CD4-positive, alpha-beta T cell (primary cell): ENCODE measurements around the gene DAPK2. TPM values are rescaled to one million over a fixed set of nuclear protein-coding genes. Genes with fewer than 3 reads are reported as not detected.

Source experiments
- ATAC-seq: fragments of 200-7000 bp; cut with Tn5 transposase; one replicate; pipeline ENCODE4 v1.10.0; 2022; ENCODE audit warnings: mild to moderate bottlenecking; ENCODE audit not compliant: poor library complexity
- CTCF ChIA-PET: fragments of 350-600 bp; sonication (Branson Sonifier 250); formaldehyde crosslinking; loops from one replicate; lab custom pipeline; 2021; ENCODE audit warnings: antibody characterized with exemption, inconsistent platforms; lab: Charles Lee
- POLR2A ChIA-PET: fragments of 350-600 bp; sonication (Branson Sonifier 250); formaldehyde crosslinking; loops from one replicate; lab custom pipeline; 2021; ENCODE audit warnings: antibody characterized with exemption, inconsistent platforms; lab: Charles Lee
- DNase-seq, 14 experiments: peaks; one replicate each; pipeline ENCODE4 v3.0.0-alpha.2; 2013 to 2020; ENCODE audit warnings: mixed read lengths in 2 of 14
- H3K27ac ChIP-seq, 2 donors: one replicate each; pipeline versions ENCODE4 v1.5.1 to v1.7.0; 2013; ENCODE audit warnings: low read length in 2 of 2, low read depth in 1 of 2, mild to moderate bottlenecking in 1 of 2
- H3K27me3 ChIP-seq, 2 experiments: 1 replicate in 1 of 2; 2 replicates in 1 of 2; pipeline versions ENCODE4 v1.6.1 to v1.7.0; 2013; ENCODE audit warnings: low read length in 2 of 2, control low read depth in 1 of 2, mild to moderate bottlenecking in 1 of 2, moderate library complexity in 1 of 2; ENCODE audit not compliant: insufficient read depth in 2 of 2, control insufficient read depth in 1 of 2
- H3K36me3 ChIP-seq: one replicate; pipeline ENCODE4 v1.6.1; 2013; ENCODE audit warnings: low read length, control low read depth; ENCODE audit not compliant: insufficient read depth
- H3K4me1 ChIP-seq: one replicate; pipeline ENCODE4 v1.6.1; 2013; ENCODE audit warnings: low read length, control low read depth; ENCODE audit not compliant: insufficient read depth
- H3K4me3 ChIP-seq: one replicate; pipeline ENCODE4 v1.5.1; 2013; ENCODE audit warnings: mild to moderate bottlenecking, low read length, moderate library complexity
- H3K9me3 ChIP-seq, 2 experiments: 1 replicate in 1 of 2; 2 replicates in 1 of 2; pipeline versions ENCODE4 v1.6.1 to v1.7.0; 2013; ENCODE audit warnings: low read length in 2 of 2, mild to moderate bottlenecking in 2 of 2, control low read depth in 1 of 2, moderate library complexity in 1 of 2; ENCODE audit not compliant: control insufficient read depth in 1 of 2, insufficient read depth in 1 of 2
- H3K27ac Mint-ChIP-seq: one replicate; pipeline ENCODE4 v1.8.0; 2020; ENCODE audit warnings: mixed read lengths
- H3K27me3 Mint-ChIP-seq: one replicate; pipeline ENCODE4 v1.8.0; 2021; ENCODE audit warnings: mixed read lengths
- H3K36me3 Mint-ChIP-seq: one replicate; pipeline ENCODE4 v1.8.0; 2021; ENCODE audit warnings: low read depth, mixed read lengths
- H3K4me1 Mint-ChIP-seq: one replicate; pipeline ENCODE4 v1.8.0; 2021; ENCODE audit warnings: low read depth, mixed read lengths
- H3K4me3 Mint-ChIP-seq: one replicate; pipeline ENCODE4 v1.8.0; 2020; ENCODE audit warnings: mild to moderate bottlenecking, mixed read lengths
- H3K9me3 Mint-ChIP-seq: one replicate; pipeline ENCODE4 v1.8.0; 2020; ENCODE audit warnings: mixed read lengths
- CTCF ChIP-seq: fragments of 200-600 bp; IDR thresholded peaks from one replicate; pipeline ENCODE4 v1.8.0; 2022; ENCODE audit warnings: antibody characterized with exemption, mild to moderate bottlenecking
- intact Hi-C, 2 experiments: fragments of 100-400 bp; cut with DNase I in 1 of 2; cut with micrococcal nuclease in 1 of 2; formaldehyde crosslinking; loops; one replicate each; pipeline versions ENCODE4 v1.15.1 to v1.9.0; 2023 to 2025; cut with DNase I, micrococcal nuclease
- total RNA-seq, 174 experiments: library from RNA in 2 of 174; stranded (reverse) in 2 of 174; gene quantifications; one replicate each; pipeline ENCODE4 v1.2.3 and lab custom pipeline; 2021 to 2026

DAPK2 gene
- total RNA-seq, 2 experiments from 2014 or later = 1.3 to 1.6 TPM

- Histone ChIP-seq H3K27me3 (no peaks in the 10 kb centered on the region), H3K4me1 (peaks cover 23% of the 10 kb centered on the region), H3K9me3 (no peaks in the 10 kb centered on the region), H3K36me3 (no peaks in the 10 kb centered on the region), H3K27ac (no peak overlapping the region), H3K4me3 (no peak overlapping the region)
- no peaks in the 10 kb centered on the region for H3K36me3 Mint-ChIP-seq
- no peak for ATAC-seq
- H3K9me3 Mint-ChIP-seq = no peaks in the 10 kb centered on the region
- intact Hi-C loops = loop anchor here (2.0 to 5.0 kb wide), 2 partner anchors 67 to 112 kb away; partner anchors contain the start of gene HERC1 (in 1 of the 2)
- no peak for DNase-seq
- H3K4me3 Mint-ChIP-seq = no peak overlapping the region
- ChIA-PET CTCF (interaction anchor here (1.4 to 3.7 kb wide), 6 partner anchors 27 to 123 kb away, joined by 3 to 36 read pairs (median 14); partner anchors contain the start of gene DAPK2), POLR2A (interaction anchor here (1.0 kb wide), 1 partner anchor 27 kb away, joined by 3 read pairs; no protein-coding TSS in a partner anchor)
- peaks cover 28% of the 10 kb centered on the region for H3K4me1 Mint-ChIP-seq
- H3K27me3 Mint-ChIP-seq = no peaks in the 10 kb centered on the region
- no peak overlapping the region for H3K27ac Mint-ChIP-seq
- no peak for TF ChIP-seq CTCF
Observed at GRCh38 chr15:63943829-63944680, 102.2 kb downstream of the DAPK2 start.

GRCh38 chr15:63942486-63943365 lies 103.6 kb downstream of the DAPK2 start:
- POLR2A ChIA-PET = no interaction called here
- TF ChIP-seq CTCF = no peak
- Histone ChIP-seq H3K9me3 (no peaks in the 10 kb centered on the region), H3K27me3 (no peaks in the 10 kb centered on the region), H3K36me3 (no peaks in the 10 kb centered on the region), H3K4me3 (no peak overlapping the region), H3K27ac (no peak overlapping the region), H3K4me1 (peaks cover 36% of the 10 kb centered on the region)
- Mint-ChIP-seq H3K36me3 (no peaks in the 10 kb centered on the region), H3K4me1 (peaks cover 41% of the 10 kb centered on the region), H3K9me3 (no peaks in the 10 kb centered on the region), H3K27me3 (no peaks in the 10 kb centered on the region), H3K4me3 (no peak overlapping the region), H3K27ac (peak overlapping the region; percentile 53)
- no peak for ATAC-seq
- CTCF ChIA-PET = interaction anchor here (0.6 to 3.7 kb wide), 4 partner anchors 67 to 203 kb away, joined by 3 to 36 read pairs (median 14); partner anchors contain the start of gene DAPK2
- DNase-seq = no peak
- intact Hi-C loops = loop anchor here in 1 of 2 experiments (5.0 kb wide), 1 partner anchor 110 kb away; the partner anchor contains the start of gene HERC1
